ENCODE measurements around the gene ZBED2.

The ZBED2 gene

DNA sequence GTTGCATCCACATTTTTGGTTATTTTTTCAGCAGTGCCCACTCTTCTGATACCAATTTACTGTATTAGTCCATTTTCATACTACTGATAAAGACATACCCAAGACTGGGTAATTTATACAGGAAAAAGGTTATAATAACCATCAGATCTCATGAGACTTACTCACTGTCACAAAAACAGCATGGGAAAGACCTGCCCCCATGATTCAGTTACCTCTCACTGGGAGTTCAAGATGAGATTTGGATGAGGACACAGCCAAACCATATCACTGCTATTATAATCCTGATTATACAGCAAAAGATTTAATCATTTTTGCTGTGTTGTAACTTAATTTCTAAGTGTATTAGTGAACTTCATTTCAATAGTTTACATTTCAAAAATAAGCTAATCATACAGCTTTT is 6.6 kb downstream of the ZBED2 start:
- TF ChIP-seq POLR2A (IDR thresholded peaks at IDR 0.05; ENCODE audit: extremely low read depth, insufficient read length) = no peak
- no peak for TF ChIP-seq CTCF (IDR thresholded peaks at IDR 0.05; ENCODE audit: low read depth, low read length)
- TF ChIP-seq, protein P1, sequence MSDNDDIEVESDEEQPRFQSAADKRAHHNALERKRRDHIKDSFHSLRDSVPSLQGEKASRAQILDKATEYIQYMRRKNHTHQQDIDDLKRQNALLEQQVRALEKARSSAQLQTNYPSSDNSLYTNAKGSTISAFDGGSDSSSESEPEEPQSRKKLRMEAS (IDR thresholded peaks at IDR 0.05; ENCODE audit: low read depth, low read length) = no peak
- TF ChIP-seq MYC (IDR thresholded peaks at IDR 0.05; ENCODE audit: low read depth, low read length) = no peak
- DNase-seq (ENCODE audit: low read depth) = no peak
- H3K4me3 ChIP-seq (ENCODE audit: low read depth, low read length) = no peak overlapping the region

DNA sequence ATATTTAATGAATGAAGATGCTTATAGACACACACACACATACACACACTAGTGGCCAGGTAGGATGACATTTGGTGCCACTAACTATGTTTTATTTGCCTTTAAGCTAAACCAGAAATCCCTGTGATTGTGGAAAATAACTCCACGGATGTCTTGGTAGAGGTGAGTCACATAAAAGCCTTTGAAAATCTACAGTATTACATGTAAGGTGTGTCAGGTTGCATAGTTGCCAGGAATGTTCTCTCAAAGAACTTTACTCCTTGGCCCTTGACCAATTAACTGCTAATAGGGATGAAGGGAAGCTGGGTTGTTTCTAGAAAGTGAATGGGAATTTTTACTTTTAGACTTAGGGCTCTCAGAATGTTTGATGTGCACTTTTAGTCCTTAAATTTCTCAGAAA is 9.9 kb downstream of the ZBED2 start:
- no peak overlapping the region for H3K4me3 ChIP-seq (ENCODE audit: low read depth, low read length)
- TF ChIP-seq, protein P1 (IDR thresholded peaks at IDR 0.05; ENCODE audit: low read depth, low read length) = no peak
- TF ChIP-seq POLR2A (IDR thresholded peaks at IDR 0.05; ENCODE audit: extremely low read depth, insufficient read length) (no peak), CTCF (IDR thresholded peaks at IDR 0.05; ENCODE audit: low read depth, low read length) (no peak), MYC (IDR thresholded peaks at IDR 0.05; ENCODE audit: low read depth, low read length) (no peak)
- DNase-seq (ENCODE audit: low read depth) = no peak

DNA sequence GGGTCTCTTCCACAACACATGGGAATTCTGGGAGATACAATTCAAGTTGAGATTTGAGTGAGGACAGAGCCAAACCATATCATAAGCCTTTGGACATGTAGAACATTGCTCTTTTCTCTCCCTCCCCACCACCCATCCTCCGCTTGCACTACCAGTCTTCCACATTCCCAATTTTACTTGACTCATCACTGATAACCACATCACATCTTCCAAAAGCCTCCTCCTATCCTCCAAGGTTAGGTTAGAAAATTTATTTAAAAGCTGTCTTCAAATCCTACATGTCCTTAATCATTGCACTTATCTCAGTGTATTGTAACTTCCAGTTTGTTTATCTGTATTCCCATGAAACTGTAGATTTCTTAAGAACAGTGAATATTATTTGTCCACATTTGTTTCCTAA is 10.4 kb downstream of the ZBED2 start:
- no peak overlapping the region for H3K4me3 ChIP-seq (ENCODE audit: low read depth, low read length)
- no peak for DNase-seq (ENCODE audit: low read depth)
- no peak for TF ChIP-seq CTCF (IDR thresholded peaks at IDR 0.05; ENCODE audit: low read depth, low read length)

- no peak overlapping the region for H3K4me3 ChIP-seq (ENCODE audit: low read depth, low read length)
- DNase-seq (ENCODE audit: low read depth) = no peak
- TF ChIP-seq, protein P1 (IDR thresholded peaks at IDR 0.05; ENCODE audit: low read depth, low read length) = no peak
- TF ChIP-seq POLR2A (IDR thresholded peaks at IDR 0.05; ENCODE audit: extremely low read depth, insufficient read length) (no peak), CTCF (IDR thresholded peaks at IDR 0.05; ENCODE audit: low read depth, low read length) (no peak), MYC (IDR thresholded peaks at IDR 0.05; ENCODE audit: low read depth, low read length) (no peak)
Observed at GRCh38 chr3:111582120-111582474, 13.0 kb downstream of the ZBED2 start.

DNA sequence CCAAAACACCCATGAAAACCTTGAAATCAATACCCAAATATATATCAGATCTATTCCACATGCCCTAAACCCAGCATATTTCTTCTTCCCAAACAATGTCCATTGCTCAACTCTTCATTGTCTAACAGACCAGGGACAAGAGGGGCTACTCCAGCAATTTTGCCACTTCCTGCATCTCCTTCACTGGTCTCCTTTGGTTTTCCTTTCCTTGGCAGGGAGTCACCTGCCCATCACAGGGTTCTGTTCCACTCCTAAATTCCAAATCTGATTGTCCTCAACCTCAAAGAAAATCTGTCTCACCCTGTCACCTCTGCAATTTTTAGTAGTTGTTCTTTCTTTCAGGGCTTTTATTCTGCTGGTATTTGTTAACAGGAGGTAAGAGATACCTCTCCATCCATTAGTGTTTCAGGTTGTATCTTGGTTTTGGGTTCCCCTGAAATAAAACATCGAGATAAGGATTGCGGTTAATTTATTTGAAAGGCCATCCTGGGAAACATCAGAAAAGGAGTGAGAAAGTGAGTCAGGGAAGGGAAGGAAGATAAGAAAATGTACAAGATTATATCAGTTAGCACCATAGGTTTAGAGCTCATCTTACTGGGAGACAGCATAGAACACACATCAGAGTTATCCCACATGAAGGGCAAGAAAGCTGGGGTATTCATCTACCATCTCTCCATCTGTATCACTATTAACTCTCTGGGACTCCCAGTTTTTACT is 13.6 kb downstream of the ZBED2 start:
- TF ChIP-seq MYC (IDR thresholded peaks at IDR 0.05; ENCODE audit: low read depth, low read length) (no peak), POLR2A (IDR thresholded peaks at IDR 0.05; ENCODE audit: extremely low read depth, insufficient read length) (no peak)
- DNase-seq (ENCODE audit: low read depth) = no peak
- H3K4me3 ChIP-seq (ENCODE audit: low read depth, low read length) = no peak overlapping the region

GRCh38 chr3:111579495-111579894 is 15.7 kb downstream of the ZBED2 start:
- no peak overlapping the region for H3K4me3 ChIP-seq (ENCODE audit: low read depth, low read length)
- no peak for TF ChIP-seq MYC (IDR thresholded peaks at IDR 0.05; ENCODE audit: low read depth, low read length)
- no peak for TF ChIP-seq POLR2A (IDR thresholded peaks at IDR 0.05; ENCODE audit: extremely low read depth, insufficient read length)
- TF ChIP-seq, protein P1 (IDR thresholded peaks at IDR 0.05; ENCODE audit: low read depth, low read length) = no peak
- no peak for TF ChIP-seq CTCF (IDR thresholded peaks at IDR 0.05; ENCODE audit: low read depth, low read length)
- DNase-seq (ENCODE audit: low read depth) = no peak

All from NB4 (cell line).